OCI-LY3 (cell line): ENCODE measurements around the gene SKIDA1.

Source experiments
- CTCF ChIP-seq: fragments of 200-600, 300-600 bp; sonication (generic); IDR thresholded peaks from 2 replicates; pipeline ENCODE4 v1.5.1; 2014; ENCODE audit warnings: antibody characterized with exemption, low read length, low read depth
- EZH2phosphoT487 ChIP-seq: fragments of 200-600 bp; shearing (Covaris generic); IDR thresholded peaks from 2 replicates; pipeline ENCODE4 v1.6.1; 2018; ENCODE audit warnings: antibody characterized with exemption, mixed run types, low read depth

- no peak for TF ChIP-seq CTCF
- no peak for TF ChIP-seq EZH2phosphoT487
Observed at GRCh38 chr10:21494191-21495001, 31.1 kb downstream of the SKIDA1 start.
